NCI-H2029 (cell line): Measurements from ENCODE around the gene MEX3C.

ENCODE experiments used
- DNase-seq: peaks from one replicate; lab custom pipeline; 2025; lab: John Stamatoyannopoulos, UW

The MEX3C gene

DNA sequence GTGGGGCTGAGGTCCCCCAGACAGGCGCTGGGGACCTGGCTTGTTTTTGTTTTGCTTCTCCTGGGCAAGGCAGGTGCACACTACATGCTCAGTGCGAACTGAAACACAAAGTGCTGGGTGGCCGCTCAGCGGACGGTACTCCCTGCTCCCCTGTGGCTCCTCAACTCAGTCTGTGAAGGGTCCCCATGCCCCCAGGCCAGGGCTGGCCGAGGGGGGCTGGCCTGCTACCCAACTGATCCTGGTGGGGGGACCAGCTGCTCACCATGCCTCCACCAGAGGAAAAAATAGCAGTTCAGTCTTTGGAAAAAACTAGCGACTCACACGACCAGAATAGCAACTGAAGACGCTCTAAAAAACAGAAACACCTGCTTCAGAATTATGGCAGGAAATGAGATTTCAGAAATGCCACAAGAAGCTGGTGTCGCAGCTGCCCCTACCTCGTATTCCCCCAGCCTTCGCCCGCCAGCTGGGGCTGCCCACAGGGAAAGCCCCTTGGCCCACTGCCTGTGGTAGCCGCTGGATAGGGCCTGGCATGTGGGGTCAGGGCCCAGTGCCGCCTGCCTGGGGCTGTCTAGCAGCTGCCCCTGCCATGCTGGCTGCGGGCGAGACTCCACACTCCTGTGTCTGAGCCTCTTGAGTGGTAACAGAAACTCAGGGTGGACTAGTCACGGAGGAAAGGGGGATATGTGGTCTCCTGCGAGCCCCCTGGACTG, 43.7 kb downstream of the MEX3C start:
- DNase-seq, result no peak

DNA sequence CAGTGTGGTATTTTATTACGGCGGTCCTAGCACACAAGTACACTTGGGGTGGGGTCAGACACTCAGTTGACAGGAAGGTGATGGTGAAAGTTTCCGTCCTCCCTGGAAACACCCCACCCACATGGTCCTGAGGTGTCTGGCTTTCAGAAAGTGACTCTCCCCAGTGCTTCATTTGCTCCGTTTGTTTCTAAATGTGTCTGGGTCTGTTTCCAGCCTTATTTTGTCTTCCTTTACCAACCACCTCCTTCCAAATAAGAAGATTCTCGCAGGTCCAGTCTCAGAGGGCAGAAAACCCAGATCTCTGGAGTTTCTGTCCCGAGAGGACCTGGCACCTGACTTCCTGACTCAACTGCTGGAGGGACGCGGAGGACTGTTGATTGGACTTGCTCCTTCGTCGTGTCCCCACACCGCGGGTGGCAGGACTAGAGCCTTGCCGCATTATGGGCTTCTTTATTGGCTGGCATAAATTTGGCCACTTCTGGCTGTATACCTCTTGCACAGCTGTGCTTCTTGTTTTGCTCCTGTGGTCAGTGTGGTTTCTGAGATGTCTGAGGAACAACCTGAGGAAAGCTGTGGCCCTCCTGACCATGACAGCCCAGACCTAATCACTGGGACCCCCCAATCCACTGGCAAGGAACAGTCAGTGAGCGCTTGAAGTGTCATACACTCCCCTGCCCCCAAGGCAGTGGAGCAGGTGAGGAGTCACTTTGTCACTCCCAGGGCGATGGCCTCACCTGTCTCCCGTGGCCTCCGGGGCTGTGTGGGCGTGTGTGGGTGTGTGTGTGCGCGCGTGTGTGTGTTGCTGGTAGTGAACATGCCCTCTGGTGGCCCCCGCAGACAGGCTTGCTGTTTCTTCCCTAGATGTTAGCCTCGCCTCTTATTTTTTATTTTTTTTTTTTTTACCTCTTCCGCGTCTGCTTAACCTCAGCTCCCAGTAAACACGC, 45.6 kb downstream of the MEX3C start:
- DNase-seq, result no peak

DNA sequence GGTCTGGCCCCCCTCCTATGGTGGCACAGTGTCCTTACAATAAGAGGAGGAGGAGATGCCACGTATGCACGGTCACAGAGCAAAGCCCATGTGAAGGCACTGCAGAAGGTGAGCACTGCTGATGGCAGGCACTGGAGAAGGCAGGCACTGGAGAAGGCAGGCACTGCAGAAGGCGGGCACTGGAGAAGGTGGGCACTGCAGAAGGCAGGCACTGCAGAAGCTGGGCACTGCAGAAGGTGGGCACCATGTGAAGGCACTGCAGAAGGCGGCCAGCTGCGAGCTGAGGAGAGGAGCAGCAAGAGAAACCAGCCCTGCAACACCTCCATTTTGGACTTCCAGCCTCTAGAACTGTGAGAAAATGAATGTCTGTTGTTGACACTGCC, 46.3 kb downstream of the MEX3C start:
- DNase-seq, result no peak

DNA sequence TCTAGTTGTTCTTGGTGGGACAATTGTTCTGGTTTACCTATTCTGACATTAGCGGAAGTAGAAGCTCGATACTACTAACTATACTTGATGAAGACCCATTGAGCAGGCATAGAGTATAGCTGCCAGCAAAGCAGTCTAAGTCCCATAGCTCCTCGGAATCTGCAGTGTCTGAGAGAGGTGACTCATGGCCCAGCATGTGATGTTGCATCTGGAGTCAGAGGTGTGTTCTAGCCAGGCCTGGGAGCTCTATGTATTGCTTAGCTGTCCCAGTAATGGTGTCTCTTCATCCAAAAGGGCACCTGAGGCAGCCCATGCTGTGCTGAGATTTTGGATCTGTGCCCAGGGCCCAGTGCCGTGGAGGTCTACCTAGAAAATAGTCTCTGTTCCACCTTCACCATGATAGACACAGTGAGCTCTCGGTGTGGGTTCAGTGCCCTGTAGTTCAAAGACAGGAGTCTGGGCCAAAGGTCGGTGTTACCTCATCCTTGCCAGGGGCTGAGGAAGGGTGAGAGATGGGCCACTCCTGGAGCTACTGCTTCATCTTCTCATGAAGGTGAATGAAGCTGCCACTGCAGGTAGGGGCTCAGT, 47.3 kb downstream of the MEX3C start:
- no peak for DNase-seq

DNA sequence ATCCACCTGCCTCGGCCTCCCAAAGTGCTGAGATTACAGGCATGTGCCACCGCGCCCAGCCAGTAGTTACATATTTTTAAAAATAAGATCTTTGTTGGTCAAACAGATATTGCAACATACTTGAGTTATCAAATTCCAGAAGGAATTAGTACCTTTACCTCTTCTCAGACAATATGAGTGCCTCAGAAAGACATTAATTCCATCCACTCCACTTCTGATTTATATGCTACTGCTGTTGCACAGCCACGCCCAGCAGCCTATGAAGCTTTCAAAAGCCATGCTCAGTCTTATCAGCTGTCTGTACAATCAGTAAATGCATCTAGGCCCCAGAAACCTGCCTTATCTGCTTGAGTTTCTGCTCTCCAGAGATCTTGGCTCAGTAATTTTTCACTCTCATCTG, 47.8 kb downstream of the MEX3C start:
- no peak for DNase-seq

DNA sequence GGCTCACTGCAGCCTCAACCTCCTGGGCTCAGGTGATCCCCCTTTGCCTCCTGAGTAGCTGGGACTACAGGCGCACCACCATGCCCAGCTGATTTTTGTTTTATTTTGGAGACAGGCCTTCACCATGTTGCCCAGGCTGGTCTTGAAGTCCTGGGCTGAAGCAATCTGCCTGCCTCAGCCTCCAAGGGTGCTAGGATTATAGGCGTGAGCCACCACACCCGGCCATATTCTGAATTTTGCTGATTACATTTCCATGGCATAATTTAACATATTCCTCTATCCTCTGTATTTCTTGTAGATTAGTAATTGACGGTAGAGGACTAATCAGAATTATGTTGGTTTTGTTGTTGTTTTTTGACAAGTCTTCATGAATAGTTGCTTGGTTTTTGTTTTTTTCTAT, 50.6 kb downstream of the MEX3C start:
- no peak for DNase-seq

DNA sequence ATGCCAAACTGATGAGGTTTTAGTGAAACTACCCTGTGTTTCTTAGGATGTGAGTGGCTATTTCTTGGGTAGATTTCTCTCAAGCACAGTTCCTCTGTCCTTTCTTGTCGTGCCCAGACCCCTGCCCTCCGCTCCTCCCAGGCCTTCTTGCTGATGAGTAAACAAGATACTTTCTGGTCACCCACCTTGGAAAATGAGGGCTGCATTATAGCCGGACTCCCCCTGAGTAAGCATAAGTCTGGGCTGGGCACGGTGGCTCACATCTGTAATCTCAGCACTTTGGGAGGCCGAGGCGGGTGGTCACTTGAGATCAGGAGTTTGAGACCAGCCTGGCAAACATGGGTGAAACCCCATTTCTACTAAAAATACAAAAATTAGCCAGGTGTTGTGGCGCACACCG, 58.5 kb downstream of the MEX3C start:
- DNase-seq, result no peak

DNA sequence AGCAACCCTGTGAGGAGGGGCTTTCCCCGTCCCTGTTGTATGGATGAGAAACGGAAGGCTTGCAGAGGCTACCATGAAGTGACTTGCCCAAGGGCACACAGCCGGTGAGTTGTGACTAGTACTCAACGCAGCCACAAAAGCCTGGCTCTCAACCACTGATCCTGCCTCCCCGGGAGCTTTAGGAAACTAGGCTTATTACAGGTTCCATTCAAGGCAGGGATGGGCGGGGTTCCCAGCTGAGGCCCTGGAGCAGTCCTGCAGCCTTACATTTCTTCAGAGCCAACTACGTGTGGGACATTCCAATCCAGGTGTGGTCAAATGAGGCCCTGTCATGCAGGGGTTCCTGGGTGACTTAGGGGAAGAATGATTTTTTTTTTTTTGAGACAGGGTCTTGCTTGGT, 59.6 kb downstream of the MEX3C start:
- no peak for DNase-seq

DNA sequence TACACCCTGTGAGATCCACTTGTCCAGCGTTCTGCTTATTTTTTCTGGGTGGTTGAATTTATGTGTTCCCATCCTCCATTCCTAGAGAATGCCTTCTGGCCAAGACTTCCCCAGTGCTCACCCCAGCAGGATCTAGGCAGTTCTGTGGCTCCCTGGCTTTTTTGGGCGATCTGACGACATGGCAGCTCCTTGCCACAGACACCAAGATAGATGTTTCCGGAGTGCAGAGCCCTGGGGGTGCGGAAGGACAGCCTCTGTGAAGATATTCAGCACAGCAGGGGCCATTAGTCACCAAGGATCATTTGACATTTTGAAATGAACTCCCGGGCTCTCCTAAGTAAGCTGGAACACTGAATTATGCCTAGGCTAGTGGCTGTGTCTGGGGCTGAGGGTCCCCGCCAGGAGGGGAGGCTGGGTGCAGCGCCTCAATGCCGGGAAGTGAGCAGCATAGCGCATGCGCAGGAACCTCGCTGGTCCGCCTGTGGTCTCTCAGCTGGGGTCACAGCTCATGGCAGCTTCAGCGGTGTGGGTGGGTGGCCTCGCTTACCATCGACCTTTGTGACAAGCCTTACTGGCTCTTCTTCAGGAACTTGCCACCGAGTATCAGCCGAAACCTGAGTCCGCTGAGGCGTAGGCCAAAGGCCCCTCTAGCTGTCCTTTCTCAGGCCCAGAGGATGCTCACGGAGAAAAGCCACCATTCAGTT, 60.3 kb downstream of the MEX3C start:
- DNase-seq, result no peak

DNA sequence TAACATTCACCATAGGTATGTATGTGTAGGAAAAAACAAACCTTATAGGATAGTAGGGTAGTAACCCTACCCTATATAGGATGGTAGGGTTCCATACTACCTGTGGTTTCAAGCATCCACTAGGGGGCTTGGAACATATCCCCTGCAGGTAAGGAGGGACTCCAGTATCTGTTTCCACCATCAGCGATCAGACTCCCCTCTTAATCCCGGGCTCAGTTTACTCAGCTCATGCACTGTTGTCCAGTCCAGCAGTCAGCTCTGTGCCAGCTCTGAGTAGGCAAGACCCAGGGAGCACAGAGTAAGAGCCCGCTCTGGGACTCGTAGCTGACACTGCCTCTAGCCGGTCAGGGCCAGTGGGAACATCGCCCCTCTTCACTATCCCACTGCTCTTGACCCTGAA, 61.7 kb downstream of the MEX3C start:
- DNase-seq, result no peak

DNA sequence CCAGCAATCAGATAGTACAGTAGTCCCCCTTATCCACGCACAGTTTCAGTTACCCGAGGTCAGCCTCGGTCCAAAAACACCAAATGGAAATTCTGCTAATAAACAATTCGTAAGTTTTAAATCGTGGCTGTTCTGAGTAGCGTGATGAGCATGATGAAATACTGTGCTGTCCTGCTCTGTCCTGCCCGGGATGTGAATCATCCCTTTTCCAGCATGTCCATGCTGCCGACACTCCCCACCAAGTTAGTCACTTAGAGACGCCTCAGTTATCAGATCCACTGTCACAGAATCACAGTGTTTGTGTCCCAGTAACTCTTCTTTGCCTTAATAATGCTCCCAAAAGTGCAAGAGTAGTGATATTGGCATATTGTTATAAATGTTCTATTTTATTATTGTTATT, 62.1 kb downstream of the MEX3C start:
- no peak for DNase-seq

DNA sequence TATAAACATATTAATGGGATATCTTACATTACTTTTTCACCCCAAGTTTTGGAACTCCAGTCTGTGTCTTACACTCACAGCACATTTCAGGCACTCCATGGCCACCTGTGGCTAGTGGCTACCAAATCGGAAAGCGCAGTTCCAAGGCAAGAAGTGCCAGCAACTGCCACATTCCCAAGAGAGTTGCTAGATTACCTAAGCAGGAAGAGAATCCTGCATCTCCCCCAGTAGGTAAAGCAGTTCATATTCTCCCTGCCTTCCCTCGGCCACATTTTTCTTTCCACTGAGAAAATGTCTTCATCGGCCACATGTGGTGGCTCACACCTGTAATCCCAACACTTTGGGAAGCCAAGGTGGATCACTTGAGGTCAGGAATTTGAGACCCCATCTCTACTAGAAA, 62.8 kb downstream of the MEX3C start:
- no peak for DNase-seq

DNA sequence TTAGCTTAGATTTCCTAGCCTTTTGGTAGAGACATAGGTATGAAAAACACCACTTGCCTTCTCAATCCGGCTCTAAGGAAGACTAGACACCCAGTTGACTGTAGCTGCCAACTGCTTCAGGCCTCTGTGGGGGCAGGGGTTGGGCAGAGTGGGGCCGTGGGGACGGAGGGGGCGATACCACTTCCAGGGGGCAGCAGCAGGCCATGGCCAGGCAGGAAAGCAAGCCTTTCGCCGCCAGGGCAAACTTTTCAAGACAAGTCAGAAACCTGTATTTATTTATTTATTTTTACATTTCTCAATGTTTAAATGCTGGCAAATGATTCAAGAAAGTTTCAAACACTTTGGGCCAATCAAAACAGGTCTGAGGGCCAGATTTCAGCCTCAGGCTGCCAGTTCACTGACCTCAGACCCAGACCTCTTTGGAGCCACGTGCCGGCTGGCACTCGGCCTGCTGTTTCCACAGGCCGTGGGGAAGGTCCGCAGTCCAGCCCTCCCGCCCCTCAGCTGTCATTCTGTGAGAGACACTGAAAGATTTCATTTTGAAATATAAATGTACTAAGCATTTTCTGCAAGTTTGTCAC, 63.8 kb downstream of the MEX3C start:
- DNase-seq, result no peak

DNA sequence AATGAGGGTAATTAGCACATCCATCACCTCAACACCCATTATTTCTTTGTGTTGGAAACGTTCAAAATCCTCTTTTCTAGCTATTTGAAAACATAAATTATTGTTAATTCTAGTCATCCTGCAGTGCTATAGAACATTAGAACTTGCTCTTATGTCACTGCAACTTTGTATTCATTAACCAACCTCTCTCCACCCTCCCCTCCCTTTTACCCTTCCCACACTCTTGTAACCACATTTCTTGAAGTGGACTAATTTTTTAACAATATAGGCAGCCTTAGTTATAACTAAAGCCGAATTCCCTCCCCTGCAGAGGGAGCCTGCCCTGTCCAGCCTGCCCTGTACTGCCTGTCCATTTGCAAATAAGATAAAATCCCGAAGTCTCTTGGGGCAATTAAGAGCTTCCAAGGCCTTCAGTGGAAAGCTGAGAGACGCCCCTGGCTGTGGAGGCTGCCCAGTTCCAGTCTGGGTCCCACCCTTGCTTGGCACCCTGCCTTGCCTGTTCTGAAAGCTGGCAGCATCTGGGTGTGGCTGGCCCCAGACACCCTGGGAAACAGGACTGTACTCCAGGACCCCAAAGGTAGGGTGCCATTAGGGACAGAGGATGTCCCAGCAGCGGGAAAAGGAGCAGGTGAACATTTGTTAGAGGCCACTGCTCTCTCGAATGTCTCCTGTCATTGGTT, 65.1 kb downstream of the MEX3C start:
- no peak for DNase-seq

DNA sequence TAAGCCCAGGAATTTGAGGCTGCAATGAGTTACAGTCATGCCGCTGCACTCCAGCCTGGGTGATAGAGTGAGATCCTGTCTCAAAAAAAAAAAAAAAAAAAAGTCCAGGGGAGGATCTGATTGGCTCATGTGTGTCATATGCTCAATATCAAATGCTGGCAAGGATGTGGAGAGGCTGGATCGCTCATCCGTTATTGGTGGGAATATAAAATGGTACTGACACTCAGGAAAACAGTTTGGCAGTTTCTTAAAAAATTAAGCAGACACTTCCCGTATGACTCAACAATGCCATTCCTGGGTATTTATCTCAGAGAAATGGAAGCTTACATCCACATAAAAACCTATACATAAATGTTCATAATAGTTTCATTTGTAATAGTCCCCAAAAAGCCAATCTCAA, 68.9 kb downstream of the MEX3C start:
- no peak for DNase-seq

DNA sequence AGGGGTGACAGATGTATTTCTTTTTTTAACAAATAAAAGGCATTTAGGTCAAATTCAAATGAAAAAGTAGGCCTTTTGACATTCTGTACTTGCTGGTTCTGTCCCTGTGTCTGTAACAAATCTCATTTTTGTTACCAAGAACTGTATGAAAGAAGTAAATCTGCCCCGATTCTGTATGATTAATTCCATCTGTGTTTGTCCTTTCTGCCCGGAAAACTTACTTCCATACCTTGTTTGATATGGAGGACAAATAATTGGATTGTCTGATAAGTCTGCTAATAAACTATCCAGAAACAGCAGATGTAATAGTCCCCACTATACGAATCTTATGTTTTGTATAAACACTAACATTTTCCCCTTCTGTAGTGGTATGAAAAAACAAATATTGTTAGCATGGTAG, 69.8 kb downstream of the MEX3C start:
- no peak for DNase-seq

DNA sequence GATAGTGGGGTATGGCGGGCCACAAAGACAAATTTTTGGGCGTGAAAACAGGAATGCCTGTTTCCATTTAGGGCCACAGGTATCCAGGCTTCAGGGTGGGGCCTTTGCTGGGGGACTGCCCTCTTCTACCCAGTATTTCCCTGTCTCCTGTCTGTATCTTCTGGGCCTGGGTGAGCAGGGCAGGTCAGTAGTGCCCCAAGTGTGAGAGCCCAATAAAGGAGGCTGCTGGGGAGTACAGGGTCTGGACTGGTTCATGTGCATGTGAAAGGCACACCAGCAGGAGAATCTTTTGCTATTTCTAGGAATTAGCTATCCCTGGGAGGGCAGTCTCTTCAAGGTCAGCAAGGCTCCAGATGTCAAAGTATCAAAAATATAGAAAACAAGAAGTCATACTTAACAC, 71.5 kb downstream of the MEX3C start:
- no peak for DNase-seq
